Right cardiac atrium (tissue), 5 donors: ENCODE measurements around the gene PCDHA6. TPM values are rescaled to one million over a fixed set of nuclear protein-coding genes. Genes with fewer than 3 reads are reported as not detected.
"Not testable (repeated sequence)": the region's sequence is repeated elsewhere in the genome, so short reads cannot be mapped to it uniquely, and the experiment has no call there.

Experiments
- ATAC-seq, 2 donors: fragments of 200-7000 bp; cut with Tn5 transposase; one replicate each; pipeline versions ENCODE4 v1.8.0 to v1.9.1; 2020; ENCODE audit warnings: moderate library complexity in 2 of 2, mild to moderate bottlenecking in 1 of 2
- DNase-seq, 3 donors: peaks; one replicate each; pipeline ENCODE4 v3.0.0-alpha.2; 2020
- H3K27ac ChIP-seq: one replicate; pipeline ENCODE4 v1.5.1; 2013; ENCODE audit warnings: mild to moderate bottlenecking, low read length, control low read depth, moderate library complexity
- H3K27me3 ChIP-seq: one replicate; pipeline ENCODE4 v1.6.1; 2013; ENCODE audit not compliant: control insufficient read depth, insufficient read depth
- H3K4me1 ChIP-seq: one replicate; pipeline ENCODE4 v1.6.1; 2013; ENCODE audit warnings: low read length; ENCODE audit not compliant: control insufficient read depth, insufficient read depth
- H3K4me3 ChIP-seq: one replicate; pipeline ENCODE4 v1.5.1; 2013; ENCODE audit warnings: low read length, control low read depth
- H3K9me3 ChIP-seq: one replicate; pipeline ENCODE4 v1.6.1; 2013; ENCODE audit warnings: low read length; ENCODE audit not compliant: control insufficient read depth
- WGBS: extraction: QIAGEN DNeasy Blood & Tissue Kit; methylation state at CpG from one replicate; pipeline ENCODE4 v1.1.7; 2013; 5-methylcytosine and 5-hydroxymethylcytosine counted together
- intact Hi-C, 4 donors: fragments of 100-400 bp; cut with DNase I; formaldehyde crosslinking; loops; one replicate each; pipeline versions ENCODE4 v1.11.0 to v1.14.0; 2022 to 2023
- polyA plus RNA-seq: library from polyadenylated mRNA; stranded (reverse); fragments of 200-250 nt; gene quantifications from one replicate; pipeline ENCODE4 v1.2.3, GENCODE V29; 2013
- total RNA-seq, 4 donors: library from RNA; stranded (reverse); fragmentation: NEBNext Ultra II Directional; extraction: Animal tissue kit (Norgen Biotek cat#: 25700); gene quantifications; one replicate each; pipeline ENCODE4 v1.2.1, GENCODE V29; 2021
- donor health status: healthy with polysubstance abuse.
- donor health status: DM: no; HTN: yes; CAD: no.
- donor health status: DM: no; HTN: no; CAD: no.
- donor health status: DM: no; HTN: yes; CAD: no; lungs with severe emphysema.
- donor health status: DM: yes; HTN: yes; CAD: no.

Gene PCDHA6
- total and polyA plus RNA-seq, 5 donors = 0.07 to 0.20 (median 0.11) TPM; not detected in 1

- intact Hi-C loops, ATAC-seq, H3K4me3 ChIP-seq, H3K27ac ChIP-seq, H3K9me3 ChIP-seq, H3K4me1 ChIP-seq, H3K27me3 ChIP-seq: not testable (repeated sequence)
- DNase-seq = peak in 1 of 3 donors; percentile 40
- 43% methylated on average over 48 of the region's 48 CpGs for WGBS
Measured at GRCh38 chr5:140822969-140823368, 4.8 kb upstream of the PCDHA6 start.

- H3K4me3 ChIP-seq = no peak overlapping the region
- DNase-seq (no peak), ATAC-seq (no peak)
- H3K27me3 ChIP-seq = no peaks in the 10 kb centered on the region
- peaks cover 2% of the 10 kb centered on the region for H3K9me3 ChIP-seq
- 50% methylated on average over 38 of the region's 38 CpGs for WGBS
- no peak overlapping the region for H3K27ac ChIP-seq
- no peaks in the 10 kb centered on the region for H3K4me1 ChIP-seq
- intact Hi-C loops = no loop called here
Measured at GRCh38 chr5:140823475-140823874, 4.3 kb upstream of the PCDHA6 start.

GRCh38 chr5:140828362-140828737, 590 bp downstream of the PCDHA6 start:
- H3K4me3 ChIP-seq = no peak overlapping the region
- ATAC-seq = no peak
- no peaks in the 10 kb centered on the region for H3K27me3 ChIP-seq
- peaks cover 2% of the 10 kb centered on the region for H3K9me3 ChIP-seq
- no peak overlapping the region for H3K27ac ChIP-seq
- intact Hi-C loops = no loop called here
- 17% methylated on average over 18 of the region's 18 CpGs for WGBS
- DNase-seq = no peak
- no peaks in the 10 kb centered on the region for H3K4me1 ChIP-seq

GRCh38 chr5:140829511-140830501, 2.0 kb downstream of the PCDHA6 start:
- H3K4me1 ChIP-seq, ATAC-seq, H3K27me3 ChIP-seq, H3K9me3 ChIP-seq, intact Hi-C loops, H3K27ac ChIP-seq, H3K4me3 ChIP-seq, DNase-seq: not testable (repeated sequence)
- WGBS = 33% methylated on average over 106 of the region's 106 CpGs

- ATAC-seq = no peak
- DNase-seq = no peak
- 7% methylated on average over 8 of the region's 8 CpGs for WGBS
- intact Hi-C loops = no loop called here
- H3K27ac ChIP-seq = no peak within 1 kb of the TSS
- peaks cover 3% of the 10 kb centered on the region for H3K9me3 ChIP-seq
- H3K27me3 ChIP-seq = no peaks in the 10 kb centered on the region
- H3K4me3 ChIP-seq = no peak within 1 kb of the TSS
- no peaks in the 10 kb centered on the region for H3K4me1 ChIP-seq
Measured at GRCh38 chr5:140833993-140834392, 6.2 kb downstream of the PCDHA6 start, which contains the start of gene PCDHA7. Gene PCDHA7, plus strand, starts transcription at chr5:140834269. Its CDS starts 115 bp downstream, at chr5:140834384.

- intact Hi-C loops, ATAC-seq, H3K4me1 ChIP-seq, DNase-seq, H3K27me3 ChIP-seq, H3K4me3 ChIP-seq, H3K27ac ChIP-seq, H3K9me3 ChIP-seq: not testable (repeated sequence)
- WGBS = 17% methylated on average over 26 of the region's 38 CpGs
Measured at GRCh38 chr5:140834439-140835008, 6.8 kb downstream of the PCDHA6 start.

GRCh38 chr5:140835622-140836510, 8.1 kb downstream of the PCDHA6 start:
- no peak overlapping the region for H3K27ac ChIP-seq
- WGBS = 33% methylated on average over 103 of the region's 103 CpGs
- ATAC-seq (no peak), DNase-seq (peak in 1 of 3 donors; percentile 55)
- H3K27me3 ChIP-seq = peaks cover under 1% of the 10 kb centered on the region
- intact Hi-C loops = no loop called here
- peaks cover 3% of the 10 kb centered on the region for H3K9me3 ChIP-seq
- H3K4me3 ChIP-seq = no peak overlapping the region
- H3K4me1 ChIP-seq = no peaks in the 10 kb centered on the region

GRCh38 chr5:140840978-140841962, 13.5 kb downstream of the PCDHA6 start, which contains the start of gene PCDHA8:
Gene PCDHA8, plus strand, starts transcription at chr5:140841187. Its CDS starts 135 bp downstream, at chr5:140841322.
- H3K4me1 ChIP-seq = no peaks in the 10 kb centered on the region
- peaks cover 1% of the 10 kb centered on the region for H3K9me3 ChIP-seq
- no peak within 1 kb of the TSS for H3K4me3 ChIP-seq
- H3K27ac ChIP-seq = no peak within 1 kb of the TSS
- intact Hi-C loops = no loop called here
- 18% methylated on average over 46 of the region's 47 CpGs for WGBS
- DNase-seq (no peak), ATAC-seq (no peak)
- H3K27me3 ChIP-seq = peaks cover 3% of the 10 kb centered on the region

GRCh38 chr5:140842798-140843733, 15.3 kb downstream of the PCDHA6 start:
- peak in 1 of 3 donors; percentile 40 for DNase-seq
- Histone ChIP-seq H3K27me3 (peaks cover 3% of the 10 kb centered on the region), H3K27ac (no peak overlapping the region), H3K4me1 (no peaks in the 10 kb centered on the region), H3K4me3 (no peak overlapping the region), H3K9me3 (no peaks in the 10 kb centered on the region)
- WGBS = 39% methylated on average over 87 of the region's 87 CpGs
- intact Hi-C loops = no loop called here
- ATAC-seq = no peak
